Myometrial cell (primary cell): ENCODE measurements around the gene TWF1. TPM values are rescaled to one million over a fixed set of nuclear protein-coding genes. Genes with fewer than 3 reads are reported as not detected.

ENCODE experiments used
- total RNA-seq: library from RNA; depleted of rRNA; stranded (reverse); fragments of >200 nt; gene quantifications from 2 replicates; pipeline ENCODE4 v1.2.3, GENCODE V29; 2015

TWF1 gene
- 184 and 188 TPM in 2 replicates for total RNA-seq

DNA sequence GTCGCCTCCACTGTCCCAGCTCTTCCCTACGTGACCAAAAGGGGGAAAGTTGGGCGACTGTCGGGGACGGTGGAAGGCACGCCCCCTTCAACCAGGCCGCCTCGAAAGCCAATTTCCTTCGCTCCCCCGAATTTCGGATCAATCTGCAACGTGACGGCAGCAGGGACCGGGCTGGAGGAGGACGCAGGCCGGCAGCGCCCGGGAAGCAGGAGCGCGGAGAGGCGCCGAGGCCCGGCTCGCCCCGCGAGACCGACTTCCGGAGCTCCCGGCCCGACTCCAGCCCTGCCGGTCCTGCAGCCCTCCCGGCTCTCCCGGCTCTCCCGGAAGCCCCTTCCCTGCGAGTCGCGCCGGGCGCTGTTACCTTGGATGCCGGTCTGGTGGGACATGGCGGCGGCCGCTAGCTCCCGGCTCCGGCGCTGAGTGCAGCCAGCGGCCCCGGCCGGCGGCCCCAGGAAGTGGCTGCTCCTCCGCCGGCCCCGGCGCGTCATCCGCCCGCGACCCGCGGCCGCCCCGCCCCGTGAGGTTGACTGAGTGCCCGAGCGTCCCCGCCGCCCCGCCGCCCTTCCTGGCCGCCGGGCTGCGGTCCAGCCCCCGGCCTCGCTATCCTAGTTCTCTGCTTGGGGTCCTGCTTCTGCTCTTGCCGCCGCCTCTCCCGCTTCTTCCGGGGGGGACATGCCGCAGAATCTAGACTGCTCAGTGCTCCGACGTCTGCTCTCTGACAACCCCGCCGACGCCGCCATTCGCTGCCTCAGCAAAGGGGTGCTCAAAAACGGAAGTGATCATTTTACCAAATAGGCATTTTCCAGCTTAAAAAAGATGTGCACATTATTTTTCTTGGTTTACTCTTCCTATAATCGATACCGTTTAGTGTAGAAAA, at the start of gene TWF1:
TWF1 (minus strand) TSS at position 458 of the 877 bp plus-strand sequence; CDS start at position 386, 72 bp downstream.

GRCh38 chr12:43835656-43836474, 29.7 kb upstream of the TWF1 start, which contains the start of gene TMEM117:
Gene TMEM117, plus strand, starts transcription at chr12:43836081.

DNA sequence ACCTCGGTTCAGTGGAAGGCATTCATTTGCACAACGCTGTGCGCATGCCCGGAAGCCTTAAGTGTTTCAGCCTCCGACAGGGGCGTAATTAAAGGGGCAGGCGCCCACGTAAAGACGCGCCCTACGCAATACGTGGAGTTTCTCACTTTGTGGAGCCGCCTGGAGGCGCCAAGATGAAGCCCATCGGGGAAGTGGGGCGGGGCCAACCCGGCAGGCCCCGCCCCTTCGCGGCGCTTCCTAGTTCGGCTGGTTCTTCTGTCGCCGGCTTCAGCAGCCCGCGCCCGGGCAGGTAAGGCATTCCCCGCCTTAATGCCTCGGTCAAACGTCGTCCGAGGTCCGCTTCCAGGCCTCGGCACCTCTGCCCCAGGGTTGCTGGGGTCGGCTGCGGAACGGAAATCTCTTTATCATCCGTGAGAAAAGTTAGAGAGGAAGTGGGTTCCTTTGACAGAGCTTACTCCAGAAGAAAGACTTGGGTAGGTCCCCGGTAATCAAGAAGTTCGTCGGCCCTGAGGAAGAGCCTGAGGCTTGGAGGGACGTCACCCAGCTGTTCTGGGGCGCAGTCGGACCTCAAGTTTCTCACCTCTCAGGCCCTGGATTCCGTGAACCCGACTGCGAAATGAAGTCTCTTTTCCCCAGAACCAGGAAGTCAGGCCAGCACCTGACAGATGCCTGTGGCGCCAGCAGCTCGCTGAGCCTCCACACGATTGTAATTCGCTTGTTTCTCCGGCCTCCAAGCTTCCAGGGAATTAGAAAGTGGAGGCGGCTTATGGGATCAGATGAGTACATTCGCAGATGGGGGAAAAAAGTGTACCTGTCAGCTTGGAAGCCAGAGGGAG, 47.2 kb downstream of the TWF1 start, which contains the start of the genes IRAK4 and PUS7L:
IRAK4 (plus strand) TSS at position 224 of the 836 bp plus-strand sequence. CDS start 9,161 bp downstream, outside the sequence.
PUS7L (minus strand) TSS at position 63 of the 836 bp plus-strand sequence. CDS start 3,545 bp downstream, outside the sequence.

Other genes with a start within 250 kb of the TWF1 start
- gene PUS7L, start 47.5 kb downstream of the TWF1 start, total RNA-seq = 21.0 and 24.5 TPM in 2 replicates
- gene IRAK4, start 47.4 kb downstream of the TWF1 start, total RNA-seq = 25.7 and 28.3 TPM in 2 replicates
- 13.5 and 13.8 TPM in 2 replicates for gene TMEM117, start 29.8 kb upstream of the TWF1 start, total RNA-seq